ENCODE measurements around the gene LPO.

Gene LPO

DNA sequence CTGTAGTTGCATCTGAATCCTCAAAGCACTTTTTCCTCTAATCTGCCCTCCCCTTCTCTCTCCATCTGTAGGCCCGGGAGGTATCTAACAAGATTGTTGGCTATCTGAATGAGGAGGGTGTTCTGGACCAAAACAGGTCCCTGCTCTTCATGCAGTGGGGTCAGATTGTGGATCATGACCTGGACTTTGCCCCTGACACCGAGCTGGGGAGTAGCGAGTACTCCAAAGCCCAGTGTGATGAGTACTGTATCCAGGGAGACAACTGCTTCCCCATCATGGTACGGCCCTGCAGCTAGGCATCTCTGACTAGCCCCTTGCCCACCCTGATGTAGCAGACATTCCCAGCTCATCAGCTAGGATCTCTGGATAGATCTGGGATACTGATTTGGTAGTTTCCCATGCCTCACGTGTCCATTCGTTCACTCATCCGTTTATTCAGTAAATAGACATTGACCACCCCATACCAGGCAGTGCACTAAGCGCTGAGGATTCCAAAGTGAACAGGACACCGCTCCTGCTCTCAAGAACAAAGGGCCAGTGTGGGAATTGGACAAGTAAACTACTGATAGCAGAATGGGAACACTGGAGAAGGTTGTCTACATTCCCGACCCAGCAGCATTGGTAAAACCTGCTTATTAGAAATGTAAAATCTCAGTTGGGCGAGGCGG is 12.1 kb downstream of the LPO start:
- Histone ChIP-seq H3K9me3 (ENCODE audit: control insufficient read depth in 5 of 5, low read length in 5 of 5) (no peaks in the 10 kb centered on the region), H3K9ac (ENCODE audit: low read length in 5 of 5) (no peak overlapping the region), H3K27me3 (ENCODE audit: control insufficient read depth in 5 of 5, insufficient read depth in 4 of 5, low read length in 5 of 5) (peaks cover 3 to 28% (median 22%) of the 10 kb centered on the region in 5 donors), H3K36me3 (ENCODE audit: control insufficient read depth in 5 of 5, insufficient read depth in 5 of 5, low read length in 5 of 5) (no peaks in the 10 kb centered on the region), H3K4me3 (ENCODE audit: low read depth in 1 of 5, low read length in 5 of 5) (no peak overlapping the region), H3K4me1 (ENCODE audit: control insufficient read depth in 5 of 5, insufficient read depth in 5 of 5, low read length in 5 of 5) (peaks cover 0 to 14% (median 12%) of the 10 kb centered on the region in 5 donors), H3K27ac (ENCODE audit: low read depth, low read length) (no peak overlapping the region)

GRCh38 chr17:58252141-58252540 is 13.8 kb downstream of the LPO start:
- Histone ChIP-seq H3K27me3 (ENCODE audit: control insufficient read depth in 5 of 5, insufficient read depth in 4 of 5, low read length in 5 of 5) (peaks cover 3 to 26% (median 18%) of the 10 kb centered on the region in 5 donors), H3K27ac (ENCODE audit: low read depth, low read length) (no peak overlapping the region), H3K4me1 (ENCODE audit: control insufficient read depth in 5 of 5, insufficient read depth in 5 of 5, low read length in 5 of 5) (peaks cover 0 to 14% (median 12%) of the 10 kb centered on the region in 5 donors), H3K36me3 (ENCODE audit: control insufficient read depth in 5 of 5, insufficient read depth in 5 of 5, low read length in 5 of 5) (no peaks in the 10 kb centered on the region), H3K9ac (ENCODE audit: low read length in 5 of 5) (no peak overlapping the region), H3K9me3 (ENCODE audit: control insufficient read depth in 5 of 5, low read length in 5 of 5) (no peaks in the 10 kb centered on the region), H3K4me3 (ENCODE audit: low read depth in 1 of 5, low read length in 5 of 5) (no peak overlapping the region)

GRCh38 chr17:58253082-58253481 is 14.7 kb downstream of the LPO start:
- no peak overlapping the region for H3K4me3 ChIP-seq (ENCODE audit: low read depth in 1 of 5, low read length in 5 of 5)
- H3K27ac ChIP-seq (ENCODE audit: low read depth, low read length) = no peak overlapping the region
- peaks cover 3 to 26% (median 18%) of the 10 kb centered on the region in 5 donors for H3K27me3 ChIP-seq (ENCODE audit: control insufficient read depth in 5 of 5, insufficient read depth in 4 of 5, low read length in 5 of 5)
- no peak overlapping the region for H3K9ac ChIP-seq (ENCODE audit: low read length in 5 of 5)
- H3K9me3 ChIP-seq (ENCODE audit: control insufficient read depth in 5 of 5, low read length in 5 of 5) = no peaks in the 10 kb centered on the region
- H3K36me3 ChIP-seq (ENCODE audit: control insufficient read depth in 5 of 5, insufficient read depth in 5 of 5, low read length in 5 of 5) = no peaks in the 10 kb centered on the region
- peaks cover 0 to 14% (median 12%) of the 10 kb centered on the region in 5 donors for H3K4me1 ChIP-seq (ENCODE audit: control insufficient read depth in 5 of 5, insufficient read depth in 5 of 5, low read length in 5 of 5)

DNA sequence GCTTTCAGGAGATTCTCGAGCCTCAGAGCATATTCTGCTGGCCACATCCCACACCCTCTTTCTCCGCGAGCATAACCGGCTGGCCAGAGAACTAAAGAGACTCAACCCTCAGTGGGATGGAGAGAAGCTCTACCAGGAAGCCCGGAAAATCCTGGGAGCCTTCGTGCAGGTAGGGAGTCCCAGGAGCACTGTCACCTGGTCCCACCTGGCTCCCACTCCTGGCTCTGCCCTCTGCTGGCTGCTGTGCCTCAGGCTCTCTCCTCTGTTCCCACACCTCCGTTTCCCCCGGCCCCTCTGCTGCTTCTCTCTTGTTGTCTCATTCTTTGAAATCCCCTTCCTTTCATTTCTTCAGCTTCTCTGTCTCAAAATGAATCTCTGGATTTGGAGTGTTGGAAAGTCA is 16.4 kb downstream of the LPO start:
- Histone ChIP-seq H3K9me3 (ENCODE audit: control insufficient read depth in 5 of 5, low read length in 5 of 5) (no peaks in the 10 kb centered on the region), H3K4me3 (ENCODE audit: low read depth in 1 of 5, low read length in 5 of 5) (no peak overlapping the region), H3K27ac (ENCODE audit: low read depth, low read length) (no peak overlapping the region), H3K4me1 (ENCODE audit: control insufficient read depth in 5 of 5, insufficient read depth in 5 of 5, low read length in 5 of 5) (peaks cover 0 to 3% (median 2%) of the 10 kb centered on the region in 5 donors), H3K9ac (ENCODE audit: low read length in 5 of 5) (no peak overlapping the region), H3K27me3 (ENCODE audit: control insufficient read depth in 5 of 5, insufficient read depth in 4 of 5, low read length in 5 of 5) (peaks cover 3 to 26% (median 11%) of the 10 kb centered on the region in 5 donors), H3K36me3 (ENCODE audit: control insufficient read depth in 5 of 5, insufficient read depth in 5 of 5, low read length in 5 of 5) (no peaks in the 10 kb centered on the region)

GRCh38 chr17:58262149-58262548 is 23.8 kb downstream of the LPO start:
- H3K4me1 ChIP-seq (ENCODE audit: control insufficient read depth in 5 of 5, insufficient read depth in 5 of 5, low read length in 5 of 5) = no peaks in the 10 kb centered on the region
- no peak overlapping the region for H3K27ac ChIP-seq (ENCODE audit: low read depth, low read length)
- H3K9ac ChIP-seq (ENCODE audit: low read length in 5 of 5) = no peak overlapping the region
- H3K36me3 ChIP-seq (ENCODE audit: control insufficient read depth in 5 of 5, insufficient read depth in 5 of 5, low read length in 5 of 5) = no peaks in the 10 kb centered on the region
- H3K4me3 ChIP-seq (ENCODE audit: low read depth in 1 of 5, low read length in 5 of 5) = no peak overlapping the region
- no peaks in the 10 kb centered on the region for H3K9me3 ChIP-seq (ENCODE audit: control insufficient read depth in 5 of 5, low read length in 5 of 5)
- H3K27me3 ChIP-seq (ENCODE audit: control insufficient read depth in 5 of 5, insufficient read depth in 4 of 5, low read length in 5 of 5) = peaks cover 4 to 14% (median 11%) of the 10 kb centered on the region in 5 donors

DNA sequence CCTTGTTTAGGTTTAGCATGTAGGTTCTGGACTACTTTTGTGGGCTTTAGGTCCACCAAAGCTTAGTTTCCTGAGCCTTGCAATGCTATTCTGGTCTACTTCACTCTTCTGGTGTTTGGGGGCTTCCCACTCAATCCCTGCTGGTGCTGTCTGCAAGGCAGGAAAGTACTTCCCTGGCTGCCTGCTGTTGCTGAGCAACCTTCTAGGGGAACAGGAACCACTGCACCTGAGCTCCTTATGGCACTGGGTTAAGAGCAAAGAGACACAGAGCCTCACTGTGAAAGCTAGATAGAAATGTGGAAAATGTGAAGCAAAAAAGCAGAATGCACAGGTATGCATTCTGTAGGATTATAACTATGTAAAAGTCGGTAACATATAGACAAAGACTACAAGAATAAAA is 25.4 kb downstream of the LPO start:
- no peaks in the 10 kb centered on the region for H3K4me1 ChIP-seq (ENCODE audit: control insufficient read depth in 5 of 5, insufficient read depth in 5 of 5, low read length in 5 of 5)
- H3K9ac ChIP-seq (ENCODE audit: low read length in 5 of 5) = no peak overlapping the region
- no peak overlapping the region for H3K27ac ChIP-seq (ENCODE audit: low read depth, low read length)
- H3K4me3 ChIP-seq (ENCODE audit: low read depth in 1 of 5, low read length in 5 of 5) = no peak overlapping the region
- no peaks in the 10 kb centered on the region for H3K9me3 ChIP-seq (ENCODE audit: control insufficient read depth in 5 of 5, low read length in 5 of 5)
- H3K36me3 ChIP-seq (ENCODE audit: control insufficient read depth in 5 of 5, insufficient read depth in 5 of 5, low read length in 5 of 5) = no peaks in the 10 kb centered on the region
- H3K27me3 ChIP-seq (ENCODE audit: control insufficient read depth in 5 of 5, insufficient read depth in 4 of 5, low read length in 5 of 5) = peaks cover 4 to 24% (median 18%) of the 10 kb centered on the region in 5 donors

DNA sequence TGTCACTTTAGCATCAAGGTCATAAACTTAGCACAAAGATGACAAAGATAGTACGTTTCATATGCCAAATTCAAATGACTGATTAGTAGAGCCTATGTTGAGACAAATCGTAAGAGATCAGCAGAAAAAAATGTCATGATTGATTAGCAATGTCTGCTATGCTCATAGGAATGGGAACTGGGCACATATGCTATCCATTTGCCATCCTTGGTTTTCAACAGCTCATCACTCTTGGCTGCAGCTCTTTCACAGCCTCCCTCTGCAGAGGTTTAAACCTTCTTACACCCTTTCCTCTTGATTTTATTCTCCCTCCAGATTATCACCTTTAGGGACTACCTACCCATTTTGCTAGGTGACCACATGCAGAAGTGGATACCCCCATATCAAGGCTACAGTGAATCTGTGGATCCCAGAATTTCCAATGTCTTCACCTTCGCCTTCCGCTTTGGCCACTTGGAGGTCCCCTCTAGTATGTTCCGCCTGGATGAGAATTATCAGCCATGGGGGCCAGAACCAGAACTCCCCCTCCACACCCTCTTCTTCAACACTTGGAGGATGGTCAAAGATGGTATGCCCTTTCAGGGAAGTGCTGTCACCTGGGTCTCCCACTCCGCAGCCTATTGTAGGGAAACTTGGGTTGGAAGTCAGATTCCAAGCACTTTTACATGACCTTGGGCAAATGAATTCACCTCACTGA is 26.2 kb downstream of the LPO start:
- Histone ChIP-seq H3K4me3 (ENCODE audit: low read depth in 1 of 5, low read length in 5 of 5) (no peak overlapping the region), H3K27me3 (ENCODE audit: control insufficient read depth in 5 of 5, insufficient read depth in 4 of 5, low read length in 5 of 5) (peaks cover 4 to 27% (median 18%) of the 10 kb centered on the region in 5 donors), H3K36me3 (ENCODE audit: control insufficient read depth in 5 of 5, insufficient read depth in 5 of 5, low read length in 5 of 5) (no peaks in the 10 kb centered on the region), H3K4me1 (ENCODE audit: control insufficient read depth in 5 of 5, insufficient read depth in 5 of 5, low read length in 5 of 5) (no peaks in the 10 kb centered on the region), H3K9me3 (ENCODE audit: control insufficient read depth in 5 of 5, low read length in 5 of 5) (no peaks in the 10 kb centered on the region), H3K27ac (ENCODE audit: low read depth, low read length) (no peak overlapping the region), H3K9ac (ENCODE audit: low read length in 5 of 5) (no peak overlapping the region)

- Histone ChIP-seq H3K36me3 (ENCODE audit: control insufficient read depth in 5 of 5, insufficient read depth in 5 of 5, low read length in 5 of 5) (no peaks in the 10 kb centered on the region), H3K4me1 (ENCODE audit: control insufficient read depth in 5 of 5, insufficient read depth in 5 of 5, low read length in 5 of 5) (no peaks in the 10 kb centered on the region), H3K9ac (ENCODE audit: low read length in 5 of 5) (no peak overlapping the region), H3K9me3 (ENCODE audit: control insufficient read depth in 5 of 5, low read length in 5 of 5) (no peaks in the 10 kb centered on the region), H3K4me3 (ENCODE audit: low read depth in 1 of 5, low read length in 5 of 5) (no peak overlapping the region), H3K27me3 (ENCODE audit: control insufficient read depth in 5 of 5, insufficient read depth in 4 of 5, low read length in 5 of 5) (peaks cover under 1 to 27% (median 18%) of the 10 kb centered on the region in 5 donors), H3K27ac (ENCODE audit: low read depth, low read length) (no peak overlapping the region)
These were observed 26.9 kb downstream of the LPO start for GRCh38 chr17:58265271-58265670.

- H3K4me3 ChIP-seq (ENCODE audit: low read depth in 1 of 5, low read length in 5 of 5) = no peak overlapping the region
- no peak overlapping the region for H3K9ac ChIP-seq (ENCODE audit: low read length in 5 of 5)
- H3K36me3 ChIP-seq (ENCODE audit: control insufficient read depth in 5 of 5, insufficient read depth in 5 of 5, low read length in 5 of 5) = no peaks in the 10 kb centered on the region
- peaks cover 0 to 27% (median 18%) of the 10 kb centered on the region in 5 donors for H3K27me3 ChIP-seq (ENCODE audit: control insufficient read depth in 5 of 5, insufficient read depth in 4 of 5, low read length in 5 of 5)
- H3K27ac ChIP-seq (ENCODE audit: low read depth, low read length) = no peak overlapping the region
- H3K9me3 ChIP-seq (ENCODE audit: control insufficient read depth in 5 of 5, low read length in 5 of 5) = no peaks in the 10 kb centered on the region
- no peaks in the 10 kb centered on the region for H3K4me1 ChIP-seq (ENCODE audit: control insufficient read depth in 5 of 5, insufficient read depth in 5 of 5, low read length in 5 of 5)
These were observed 27.8 kb downstream of the LPO start for GRCh38 chr17:58265902-58266875.
